Nephron progenitor cell (in vitro differentiated cells): ENCODE measurements around the gene C16orf78.

Experiments used
- DNase-seq: peaks from one replicate; pipeline ENCODE4 v3.0.0; 2021
- H3K27ac Mint-ChIP-seq: 2 replicates; pipeline ENCODE4 v1.8.0; 2021; ENCODE audit warnings: mild to moderate bottlenecking, moderate library complexity, mixed read lengths
- H3K27me3 Mint-ChIP-seq: 2 replicates; pipeline ENCODE4 v1.8.0; 2021; ENCODE audit warnings: mild to moderate bottlenecking, low read depth, mixed read lengths; ENCODE audit not compliant: poor library complexity
- H3K36me3 Mint-ChIP-seq: 2 replicates; pipeline ENCODE4 v1.8.0; 2021; ENCODE audit warnings: low read depth, mixed read lengths
- H3K4me1 Mint-ChIP-seq: 2 replicates; pipeline ENCODE4 v1.8.0; 2021; ENCODE audit warnings: mixed read lengths
- H3K4me3 Mint-ChIP-seq: 2 replicates; pipeline ENCODE4 v1.8.0; 2021; ENCODE audit warnings: mild to moderate bottlenecking, moderate library complexity, mixed read lengths
- H3K9me3 Mint-ChIP-seq: 2 replicates; pipeline ENCODE4 v1.8.0; 2021; ENCODE audit warnings: mild to moderate bottlenecking, moderate library complexity, mixed read lengths
- CTCF ChIP-seq: fragments of 200-600 bp; sonication (generic); IDR thresholded peaks from 2 replicates; pipeline ENCODE4 v1.5.0; 2021; ENCODE audit warnings: antibody characterized with exemption

Gene C16orf78

GRCh38 chr16:49340466-49340865 is 33.1 kb upstream of the C16orf78 start:
- no peak for DNase-seq
- Mint-ChIP-seq H3K4me1 (no peaks in the 10 kb centered on the region), H3K27me3 (peaks cover 21% of the 10 kb centered on the region), H3K9me3 (no peaks in the 10 kb centered on the region), H3K27ac (no peak overlapping the region), H3K36me3 (no peaks in the 10 kb centered on the region), H3K4me3 (no peak overlapping the region)
- no peak for TF ChIP-seq CTCF

GRCh38 chr16:49341706-49342105 is 31.9 kb upstream of the C16orf78 start:
- DNase-seq = no peak
- H3K4me3 Mint-ChIP-seq = no peak overlapping the region
- TF ChIP-seq CTCF = no peak
- H3K27me3 Mint-ChIP-seq = peaks cover 26% of the 10 kb centered on the region
- H3K27ac Mint-ChIP-seq = no peak overlapping the region
- no peaks in the 10 kb centered on the region for H3K4me1 Mint-ChIP-seq
- no peaks in the 10 kb centered on the region for H3K9me3 Mint-ChIP-seq
- no peaks in the 10 kb centered on the region for H3K36me3 Mint-ChIP-seq

- Mint-ChIP-seq H3K4me1 (no peaks in the 10 kb centered on the region), H3K27ac (no peak overlapping the region), H3K4me3 (no peak overlapping the region), H3K27me3 (peaks cover 34% of the 10 kb centered on the region), H3K36me3 (no peaks in the 10 kb centered on the region), H3K9me3 (no peaks in the 10 kb centered on the region)
- TF ChIP-seq CTCF = no peak
- DNase-seq = no peak
Observed at GRCh38 chr16:49342336-49343265, 31.0 kb upstream of the C16orf78 start.

GRCh38 chr16:49343291-49343690 is 30.3 kb upstream of the C16orf78 start:
- Mint-ChIP-seq H3K4me1 (no peaks in the 10 kb centered on the region), H3K4me3 (no peak overlapping the region), H3K27me3 (peaks cover 38% of the 10 kb centered on the region), H3K36me3 (no peaks in the 10 kb centered on the region), H3K27ac (no peak overlapping the region), H3K9me3 (no peaks in the 10 kb centered on the region)
- no peak for DNase-seq
- TF ChIP-seq CTCF = no peak

- peaks cover 47% of the 10 kb centered on the region for H3K27me3 Mint-ChIP-seq
- H3K27ac Mint-ChIP-seq = no peak overlapping the region
- no peaks in the 10 kb centered on the region for H3K4me1 Mint-ChIP-seq
- no peak for DNase-seq
- no peak for TF ChIP-seq CTCF
- H3K4me3 Mint-ChIP-seq = no peak overlapping the region
- H3K36me3 Mint-ChIP-seq = no peaks in the 10 kb centered on the region
- no peaks in the 10 kb centered on the region for H3K9me3 Mint-ChIP-seq
Observed at GRCh38 chr16:49344401-49344800, 29.2 kb upstream of the C16orf78 start.

GRCh38 chr16:49345829-49346228 is 27.8 kb upstream of the C16orf78 start:
- Mint-ChIP-seq H3K36me3 (no peaks in the 10 kb centered on the region), H3K4me3 (no peak overlapping the region), H3K4me1 (no peaks in the 10 kb centered on the region), H3K27ac (no peak overlapping the region), H3K9me3 (no peaks in the 10 kb centered on the region), H3K27me3 (peaks cover 57% of the 10 kb centered on the region)
- DNase-seq = peak; percentile 81
- no peak for TF ChIP-seq CTCF
